A673 (cell line): ENCODE results near the gene TMTC2. TPM values are rescaled to one million over a fixed set of nuclear protein-coding genes. Genes with fewer than 3 reads are reported as not detected.

ENCODE experiments used
- BruUV-seq: library from RNA; stranded (reverse); fragments of 400-500 nt; replicated peaks from 2 replicates; lab custom pipeline; 2021; lab: Mats Ljungman, UMichigan
- CTCF ChIA-PET: fragments of 300-600 bp; sonication (Branson Sonifier 250); formaldehyde crosslinking; loops from one replicate; lab custom pipeline; 2022; ENCODE audit warnings: antibody characterized with exemption; lab: Charles Lee
- POLR2A ChIA-PET: fragments of 300-600 bp; sonication (Branson Sonifier 250); formaldehyde crosslinking; loops from one replicate; lab custom pipeline; 2022; ENCODE audit warnings: antibody characterized with exemption; ENCODE audit not compliant: low non-redundant PET; lab: Charles Lee
- DNase-seq: peaks from one replicate; pipeline ENCODE4 v3.0.0-alpha.2; 2015; ENCODE audit warnings: low spot score
- H3K27ac ChIP-seq: fragments of 200-600 bp; sonication (generic); 2 replicates; pipeline ENCODE4 v1.5.1; 2016; ENCODE audit warnings: mixed run types, low read depth, mild to moderate bottlenecking, mixed read lengths, antibody characterized with exemption, low read length; ENCODE audit not compliant: poor library complexity, severe bottlenecking
- H3K27me3 ChIP-seq: fragments of 200-600 bp; sonication (generic); replicated peaks from 2 replicates; pipeline ENCODE4 v1.6.1; 2017; ENCODE audit warnings: mixed run types, low read depth, mild to moderate bottlenecking, mixed read lengths, antibody characterized with exemption, low read length; ENCODE audit not compliant: insufficient read depth, poor library complexity
- H3K36me3 ChIP-seq: fragments of 200-600 bp; sonication (generic); 2 replicates; pipeline ENCODE4 v1.6.1; 2016; ENCODE audit warnings: mixed run types, mild to moderate bottlenecking, mixed read lengths, antibody characterized with exemption, low read length; ENCODE audit not compliant: insufficient read depth, poor library complexity, severe bottlenecking
- H3K4me1 ChIP-seq: fragments of 200-600 bp; sonication (generic); 2 replicates; pipeline ENCODE4 v1.6.1; 2017; ENCODE audit warnings: mixed run types, mild to moderate bottlenecking, mixed read lengths, antibody characterized with exemption, low read length; ENCODE audit not compliant: insufficient read depth, poor library complexity, severe bottlenecking
- H3K4me3 ChIP-seq: fragments of 200-600 bp; sonication (generic); 2 replicates; pipeline ENCODE4 v1.5.1; 2016; ENCODE audit warnings: low read depth, mixed run types, mild to moderate bottlenecking, mixed read lengths, low read length; ENCODE audit not compliant: poor library complexity, severe bottlenecking
- H3K9me3 ChIP-seq: fragments of 200-600 bp; sonication (generic); 2 replicates; pipeline ENCODE4 v1.6.1; 2016; ENCODE audit warnings: mixed run types, low read depth, mild to moderate bottlenecking, mixed read lengths, antibody characterized with exemption, low read length; ENCODE audit not compliant: poor library complexity, severe bottlenecking
- CTCF ChIP-seq: fragments of 300-800, 200-600 bp; sonication (generic); conservative IDR thresholded peaks from 2 replicates; pipeline ENCODE4 v1.5.1; 2017; ENCODE audit warnings: low read depth, mild to moderate bottlenecking, antibody characterized with exemption, low read length, moderate library complexity, mixed read lengths
- EZH2 ChIP-seq: fragments of 200-600 bp; sonication (generic); IDR thresholded peaks from 2 replicates; pipeline ENCODE4 v1.6.1; 2017; ENCODE audit warnings: borderline replicate concordance, low read depth, mild to moderate bottlenecking, mixed read lengths, antibody characterized with exemption, low read length; ENCODE audit not compliant: poor library complexity, severe bottlenecking
- intact Hi-C: fragments of 100-400 bp; cut with micrococcal nuclease; formaldehyde crosslinking; loops from one replicate; pipeline ENCODE4 v1.10.0; 2022; ENCODE audit not compliant: unreplicated experiment
- total RNA-seq: library from RNA; stranded (reverse); gene quantifications from 2 replicates; pipeline ENCODE4 v1.2.3, GENCODE V29; 2021

The TMTC2 gene
- total RNA-seq, 1 experiment from 2014 or later: 3.3 TPM

- BruUV-seq: no TSS peak
- Histone ChIP-seq H3K36me3 (no peaks in the 10 kb centered on the region), H3K4me3 (no peak overlapping the region), H3K9me3 (no peaks in the 10 kb centered on the region), H3K27me3 (no peaks in the 10 kb centered on the region), H3K27ac (no peak overlapping the region), H3K4me1 (peaks cover 4% of the 10 kb centered on the region)
- CTCF ChIA-PET: no interaction called here
- no peak for TF ChIP-seq EZH2
- no peak for TF ChIP-seq CTCF
- POLR2A ChIA-PET: interaction anchor here (0.6 kb wide), 1 partner anchor 11 kb away, joined by 3 read pairs; no protein-coding TSS in a partner anchor
- intact Hi-C loops: no loop called here
- DNase-seq: no peak
Observed at GRCh38 chr12:82832981-82833380, 146.3 kb downstream of the TMTC2 start.

DNA sequence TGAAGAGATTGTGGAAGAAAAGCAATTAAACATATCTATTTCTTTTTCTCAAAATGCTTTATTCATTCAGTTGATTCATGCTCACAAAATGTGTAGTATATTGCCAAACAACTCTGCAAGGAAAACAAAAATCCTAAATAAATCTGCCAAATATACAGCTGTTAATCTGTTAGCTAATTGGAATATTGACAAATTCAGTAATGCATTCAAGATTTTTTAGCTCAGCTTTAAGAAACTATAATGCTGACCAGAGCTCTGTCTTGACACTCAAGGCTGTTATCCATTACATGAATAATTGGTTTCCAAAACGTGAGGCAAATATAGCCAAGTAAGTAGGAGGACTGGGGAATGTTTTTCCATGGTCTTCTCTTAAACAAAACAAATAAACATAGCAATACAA is 146.8 kb downstream of the TMTC2 start:
- H3K27me3 ChIP-seq: no peaks in the 10 kb centered on the region
- H3K27ac ChIP-seq: no peak overlapping the region
- ChIA-PET CTCF (no interaction called here), POLR2A (no interaction called here)
- H3K4me1 ChIP-seq: peaks cover 9% of the 10 kb centered on the region
- no TSS peak for BruUV-seq
- no peak overlapping the region for H3K4me3 ChIP-seq
- no peak for DNase-seq
- TF ChIP-seq CTCF (no peak), EZH2 (no peak)
- intact Hi-C loops: no loop called here
- no peaks in the 10 kb centered on the region for H3K9me3 ChIP-seq
- H3K36me3 ChIP-seq: no peaks in the 10 kb centered on the region

DNA sequence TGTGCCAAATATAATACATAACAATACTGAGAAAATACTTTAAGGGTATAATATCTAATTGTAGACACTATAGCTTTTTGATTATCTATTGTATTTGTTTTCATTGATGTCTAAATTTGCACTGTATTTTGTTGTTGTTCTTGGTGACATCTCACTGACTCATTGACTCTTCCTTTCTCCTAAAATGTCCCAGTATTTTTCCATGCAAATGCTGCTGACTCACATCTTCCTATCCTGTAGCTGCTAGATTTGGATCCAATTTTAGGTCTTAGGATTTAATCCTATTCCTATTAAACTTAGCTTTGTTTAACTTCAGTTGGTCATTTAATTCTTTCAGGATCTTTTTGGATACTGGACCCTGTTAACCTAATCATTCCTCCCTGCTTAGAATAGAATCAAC is 148.5 kb downstream of the TMTC2 start:
- Histone ChIP-seq H3K27ac (no peak overlapping the region), H3K27me3 (no peaks in the 10 kb centered on the region), H3K9me3 (no peaks in the 10 kb centered on the region), H3K4me1 (peaks cover 25% of the 10 kb centered on the region), H3K36me3 (no peaks in the 10 kb centered on the region), H3K4me3 (no peak overlapping the region)
- no peak for TF ChIP-seq EZH2
- TF ChIP-seq CTCF: no peak
- CTCF ChIA-PET: no interaction called here
- intact Hi-C loops: no loop called here
- POLR2A ChIA-PET: no interaction called here
- no TSS peak for BruUV-seq
- DNase-seq: no peak
